NCI-H748 treated with DMSO at 0.1 percent for 48 hours (cell line): ENCODE measurements around the gene COL1A2.

Source experiments
- DNase-seq: peaks from one replicate; lab custom pipeline; 2025; lab: John Stamatoyannopoulos, UW

The COL1A2 gene

GRCh38 chr7:94434042-94434441 is 39.3 kb downstream of the COL1A2 start:
- no peak for DNase-seq

- DNase-seq, result peak; percentile 72
These were observed 41.4 kb downstream of the COL1A2 start for GRCh38 chr7:94436018-94436604.

- DNase-seq, result no peak
These were observed 42.0 kb downstream of the COL1A2 start for GRCh38 chr7:94436700-94437099.

- DNase-seq, result peak; percentile 17
These were observed 45.2 kb downstream of the COL1A2 start for GRCh38 chr7:94439893-94440381.

GRCh38 chr7:94440451-94441039 is 45.9 kb downstream of the COL1A2 start:
- peak; percentile 33 for DNase-seq

- no peak for DNase-seq
These were observed 46.4 kb downstream of the COL1A2 start for GRCh38 chr7:94441138-94441537.

- DNase-seq, result no peak
These were observed 47.9 kb downstream of the COL1A2 start for GRCh38 chr7:94442639-94443038.

- DNase-seq, result peak; percentile 75
These were observed 50.1 kb downstream of the COL1A2 start for GRCh38 chr7:94444813-94445212.

- DNase-seq, result no peak
These were observed 51.0 kb downstream of the COL1A2 start for GRCh38 chr7:94445696-94446194.

GRCh38 chr7:94446308-94446707 is 51.6 kb downstream of the COL1A2 start:
- no peak for DNase-seq

GRCh38 chr7:94449151-94449725 is 54.5 kb downstream of the COL1A2 start:
- peak; percentile 70 for DNase-seq

GRCh38 chr7:94450044-94450697 is 55.5 kb downstream of the COL1A2 start:
- DNase-seq, result no peak

- DNase-seq, result no peak
These were observed 56.5 kb downstream of the COL1A2 start for GRCh38 chr7:94451187-94451586.

GRCh38 chr7:94452239-94452638 is 57.5 kb downstream of the COL1A2 start:
- DNase-seq, result peak; percentile 82

GRCh38 chr7:94453898-94454297 is 59.2 kb downstream of the COL1A2 start:
- no peak for DNase-seq

- DNase-seq, result no peak
These were observed 63.3 kb downstream of the COL1A2 start for GRCh38 chr7:94458041-94458440.

- no peak for DNase-seq
These were observed 71.8 kb downstream of the COL1A2 start for GRCh38 chr7:94466516-94466915.

- DNase-seq, result no peak
These were observed 76.9 kb downstream of the COL1A2 start for GRCh38 chr7:94471604-94472003.

GRCh38 chr7:94472608-94473007 is 77.9 kb downstream of the COL1A2 start:
- no peak for DNase-seq

GRCh38 chr7:94476251-94476840 is 81.7 kb downstream of the COL1A2 start:
- no peak for DNase-seq

GRCh38 chr7:94477878-94478277 is 83.2 kb downstream of the COL1A2 start:
- no peak for DNase-seq

- DNase-seq, result no peak
These were observed 84.0 kb downstream of the COL1A2 start for GRCh38 chr7:94478648-94479214.
